Measurements from ENCODE around the gene TAPT1. TPM values are rescaled to one million over a fixed set of nuclear protein-coding genes. Genes with fewer than 3 reads are reported as not detected.

TAPT1 gene
- total and polyA plus RNA-seq, 2 donors (not counting 1 experiment from before 2014, with no cell fraction given), result 58.4 to 76.0 TPM

DNA sequence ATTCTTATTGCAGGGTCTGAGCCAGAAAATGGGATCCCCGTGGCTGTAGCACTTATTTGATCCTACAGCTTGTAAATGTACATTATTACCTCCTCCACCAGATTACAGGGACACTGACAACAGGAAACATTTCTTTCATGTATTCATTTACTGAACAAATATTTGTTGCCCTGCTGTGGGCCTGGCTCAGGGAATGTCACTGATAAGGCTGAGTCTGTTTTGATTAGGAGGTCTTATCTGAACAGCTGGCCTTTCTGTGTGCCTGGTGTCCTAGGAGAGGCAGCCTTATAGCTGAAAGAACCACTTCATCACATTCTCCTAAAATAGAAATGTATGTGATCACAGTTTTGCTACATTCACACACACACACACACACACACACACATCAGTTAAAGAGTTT, 96.9 kb downstream of the TAPT1 start:
- no peaks in the 10 kb centered on the region for H4K20me1 ChIP-seq (ENCODE audit: control insufficient read depth, insufficient read depth, low read length, poor library complexity, severe bottlenecking)
- ChIA-PET CTCF (interaction anchor here (0.7 kb wide), 1 partner anchor 13 kb away, joined by 3 read pairs; no protein-coding TSS in a partner anchor), POLR2A (no interaction called here)
- no peaks in the 10 kb centered on the region for H3K9me3 Mint-ChIP-seq (ENCODE audit: insufficient read depth)
- H3K4me3 Mint-ChIP-seq, result no peak overlapping the region
- ATAC-seq (ENCODE audit: low read depth) (no peak), DNase-seq (no peak)
- H3K9ac ChIP-seq (ENCODE audit: low read length), result no peak overlapping the region
- no peaks in the 10 kb centered on the region for H3K36me3 ChIP-seq (replicated peaks in 1 of 2; ENCODE audit: control extremely low read depth in 1 of 2, control insufficient read depth in 1 of 2, extremely low read depth in 1 of 2, insufficient read depth in 2 of 2, low read length in 1 of 2)
- WGBS (ENCODE audit: insufficient coverage), result 83% methylated on average over 1 of the region's 1 CpG
- H2AFZ ChIP-seq (ENCODE audit: insufficient read depth, low read depth, low read length, poor library complexity, severe bottlenecking), result no peak overlapping the region
- H3K27me3 ChIP-seq (replicated peaks in 1 of 4; ENCODE audit: control extremely low read depth in 1 of 4, control insufficient read depth in 3 of 4, insufficient read depth in 4 of 4, low read length in 3 of 4), result peaks cover 0 to 1% (median 0%) of the 10 kb centered on the region in 4 experiments
- H3K27ac Mint-ChIP-seq, result no peak overlapping the region
- no peak overlapping the region for H3K27ac ChIP-seq (ENCODE audit: low read length in 2 of 2)
- no peaks in the 10 kb centered on the region for H3K4me1 ChIP-seq (ENCODE audit: control insufficient read depth in 2 of 2, insufficient read depth in 2 of 2, low read length in 2 of 2)
- no peak overlapping the region for H3K4me3 ChIP-seq (ENCODE audit: control extremely low read depth in 1 of 5, extremely low read depth in 1 of 5, insufficient read depth in 1 of 5, low read depth in 2 of 5, low read length in 4 of 5)
- no peaks in the 10 kb centered on the region for H3K79me2 ChIP-seq (ENCODE audit: control insufficient read depth, insufficient read depth, low read length)
- intact Hi-C loops (cut with micrococcal nuclease), result no loop called here
- H3K9me3 ChIP-seq (ENCODE audit: control extremely low read depth in 1 of 3, control insufficient read depth in 2 of 3, insufficient read depth in 1 of 3, low read length in 2 of 3), result no peaks in the 10 kb centered on the region
- no peak overlapping the region for H3K4me2 ChIP-seq (replicated peaks; ENCODE audit: low read depth, low read length, poor library complexity, severe bottlenecking)
- no peak for TF ChIP-seq EZH2 (IDR thresholded peaks at IDR 0.05; ENCODE audit: borderline replicate concordance, insufficient read depth, low read depth, low read length, poor library complexity, severe bottlenecking)
- TF ChIP-seq, protein P1, sequence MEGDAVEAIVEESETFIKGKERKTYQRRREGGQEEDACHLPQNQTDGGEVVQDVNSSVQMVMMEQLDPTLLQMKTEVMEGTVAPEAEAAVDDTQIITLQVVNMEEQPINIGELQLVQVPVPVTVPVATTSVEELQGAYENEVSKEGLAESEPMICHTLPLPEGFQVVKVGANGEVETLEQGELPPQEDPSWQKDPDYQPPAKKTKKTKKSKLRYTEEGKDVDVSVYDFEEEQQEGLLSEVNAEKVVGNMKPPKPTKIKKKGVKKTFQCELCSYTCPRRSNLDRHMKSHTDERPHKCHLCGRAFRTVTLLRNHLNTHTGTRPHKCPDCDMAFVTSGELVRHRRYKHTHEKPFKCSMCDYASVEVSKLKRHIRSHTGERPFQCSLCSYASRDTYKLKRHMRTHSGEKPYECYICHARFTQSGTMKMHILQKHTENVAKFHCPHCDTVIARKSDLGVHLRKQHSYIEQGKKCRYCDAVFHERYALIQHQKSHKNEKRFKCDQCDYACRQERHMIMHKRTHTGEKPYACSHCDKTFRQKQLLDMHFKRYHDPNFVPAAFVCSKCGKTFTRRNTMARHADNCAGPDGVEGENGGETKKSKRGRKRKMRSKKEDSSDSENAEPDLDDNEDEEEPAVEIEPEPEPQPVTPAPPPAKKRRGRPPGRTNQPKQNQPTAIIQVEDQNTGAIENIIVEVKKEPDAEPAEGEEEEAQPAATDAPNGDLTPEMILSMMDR (IDR thresholded peaks at IDR 0.05), result no peak
- H3K27me3 Mint-ChIP-seq, result peaks cover 2% of the 10 kb centered on the region
- no peaks in the 10 kb centered on the region for H3K4me1 Mint-ChIP-seq

DNA sequence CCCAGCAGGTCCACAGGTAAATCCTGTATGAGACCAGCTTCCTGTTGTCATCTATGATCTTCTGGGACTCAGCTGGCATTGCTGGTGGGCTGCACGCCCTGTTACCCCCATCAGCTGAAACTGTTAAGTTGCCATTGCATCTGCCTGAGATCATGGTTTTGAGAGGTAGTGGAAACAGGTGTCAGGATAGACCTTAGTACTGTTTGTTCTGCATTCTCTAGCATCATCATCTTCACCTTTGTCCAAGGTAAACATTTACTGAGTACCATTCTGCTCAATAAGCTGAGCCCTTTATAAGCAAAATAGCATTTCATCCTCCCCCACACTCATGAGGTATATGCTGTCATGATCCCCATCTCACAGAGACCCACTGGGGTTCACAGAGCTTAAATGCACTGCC, 99.6 kb downstream of the TAPT1 start:
- ChIA-PET CTCF (no interaction called here), POLR2A (no interaction called here)
- 67% methylated on average over 1 of the region's 1 CpG for WGBS (ENCODE audit: insufficient coverage)
- no peaks in the 10 kb centered on the region for H3K27me3 ChIP-seq (replicated peaks in 1 of 4; ENCODE audit: control extremely low read depth in 1 of 4, control insufficient read depth in 3 of 4, insufficient read depth in 4 of 4, low read length in 3 of 4)
- no peak overlapping the region for H3K4me3 ChIP-seq (ENCODE audit: control extremely low read depth in 1 of 5, extremely low read depth in 1 of 5, insufficient read depth in 1 of 5, low read depth in 2 of 5, low read length in 4 of 5)
- peaks cover 14 to 15% of the 10 kb centered on the region in 2 donors for H3K4me1 ChIP-seq (ENCODE audit: control insufficient read depth in 2 of 2, insufficient read depth in 2 of 2, low read length in 2 of 2)
- no peak overlapping the region for H2AFZ ChIP-seq (ENCODE audit: insufficient read depth, low read depth, low read length, poor library complexity, severe bottlenecking)
- Mint-ChIP-seq H3K27ac (no peak overlapping the region), H3K4me1 (peaks cover 13% of the 10 kb centered on the region), H3K4me3 (no peak overlapping the region), H3K27me3 (no peaks in the 10 kb centered on the region), H3K9me3 (ENCODE audit: insufficient read depth) (no peaks in the 10 kb centered on the region)
- no peak overlapping the region for H3K4me2 ChIP-seq (replicated peaks; ENCODE audit: low read depth, low read length, poor library complexity, severe bottlenecking)
- H3K9ac ChIP-seq (ENCODE audit: low read length), result no peak overlapping the region
- no peaks in the 10 kb centered on the region for H3K36me3 ChIP-seq (replicated peaks in 1 of 2; ENCODE audit: control extremely low read depth in 1 of 2, control insufficient read depth in 1 of 2, extremely low read depth in 1 of 2, insufficient read depth in 2 of 2, low read length in 1 of 2)
- H4K20me1 ChIP-seq (ENCODE audit: control insufficient read depth, insufficient read depth, low read length, poor library complexity, severe bottlenecking), result no peaks in the 10 kb centered on the region
- no peaks in the 10 kb centered on the region for H3K9me3 ChIP-seq (ENCODE audit: control extremely low read depth in 1 of 3, control insufficient read depth in 2 of 3, insufficient read depth in 1 of 3, low read length in 2 of 3)
- intact Hi-C loops (cut with micrococcal nuclease), result no loop called here
- no peaks in the 10 kb centered on the region for H3K79me2 ChIP-seq (ENCODE audit: control insufficient read depth, insufficient read depth, low read length)
- no peak overlapping the region for H3K27ac ChIP-seq (ENCODE audit: low read length in 2 of 2)
- no peak for TF ChIP-seq EZH2 (IDR thresholded peaks at IDR 0.05; ENCODE audit: borderline replicate concordance, insufficient read depth, low read depth, low read length, poor library complexity, severe bottlenecking)
- TF ChIP-seq, protein P1 (IDR thresholded peaks at IDR 0.05), result no peak
- ATAC-seq (ENCODE audit: low read depth), result no peak
- no peak for DNase-seq

Data from B cell (primary cell).